Liver (tissue), 9 donors: ENCODE data around the gene TENT4A. TPM values are rescaled to one million over a fixed set of nuclear protein-coding genes. Genes with fewer than 3 reads are reported as not detected.

Experiments
- DNase-seq: peaks from one replicate; pipeline ENCODE4 v3.0.0-alpha.2; 2017; ENCODE audit warnings: low spot score
- H3K27ac ChIP-seq, 2 donors: one replicate each; pipeline ENCODE4 v1.7.0; 2013; ENCODE audit warnings: inconsistent platforms in 2 of 2, low read length in 2 of 2, control low read depth in 1 of 2, low read depth in 1 of 2, mild to moderate bottlenecking in 1 of 2
- H3K27me3 ChIP-seq, 4 donors: one replicate each; pipeline versions ENCODE4 v1.6.1 to v1.7.0; 2013; ENCODE audit warnings: low read length in 3 of 4, inconsistent platforms in 1 of 4, mild to moderate bottlenecking in 1 of 4, moderate library complexity in 1 of 4; ENCODE audit not compliant: control insufficient read depth in 4 of 4, insufficient read depth in 4 of 4
- H3K36me3 ChIP-seq, 4 donors: one replicate each; pipeline versions ENCODE4 v1.6.1 to v1.7.0; 2013; ENCODE audit warnings: low read length in 3 of 4, mild to moderate bottlenecking in 3 of 4, low read depth in 1 of 4, moderate library complexity in 1 of 4; ENCODE audit not compliant: control insufficient read depth in 4 of 4, insufficient read depth in 3 of 4
- H3K4me1 ChIP-seq, 4 donors: one replicate each; pipeline versions ENCODE4 v1.6.1 to v1.7.0; 2013; ENCODE audit warnings: low read length in 3 of 4, mild to moderate bottlenecking in 3 of 4, moderate library complexity in 1 of 4; ENCODE audit not compliant: control insufficient read depth in 4 of 4, insufficient read depth in 4 of 4
- H3K4me3 ChIP-seq, 3 donors: one replicate each; pipeline versions ENCODE4 v1.6.1 to v1.7.0; 2013; ENCODE audit warnings: low read length in 3 of 3, control low read depth in 1 of 3, low read depth in 1 of 3, mild to moderate bottlenecking in 1 of 3
- H3K9ac ChIP-seq, 2 donors: one replicate each; pipeline ENCODE4 v1.7.0; 2013; ENCODE audit warnings: low read length in 2 of 2, mild to moderate bottlenecking in 2 of 2, moderate library complexity in 2 of 2, control low read depth in 1 of 2, low read depth in 1 of 2
- H3K9me3 ChIP-seq, 4 donors: one replicate each; pipeline versions ENCODE4 v1.6.1 to v1.7.0; 2013; ENCODE audit warnings: low read length in 3 of 4; ENCODE audit not compliant: control insufficient read depth in 4 of 4
- EGR1 ChIP-seq, 2 donors: IDR thresholded peaks; 2 replicates each; pipeline ENCODE4 v1.6.1; 2016 to 2018; ENCODE audit warnings: antibody characterized with exemption in 2 of 2, low read depth in 2 of 2
- FOXA1 ChIP-seq: IDR thresholded peaks from 2 replicates; pipeline ENCODE4 v1.6.1; 2016; ENCODE audit warnings: antibody characterized with exemption
- FOXA2 ChIP-seq: IDR thresholded peaks from 2 replicates; pipeline ENCODE4 v1.6.1; 2016; ENCODE audit warnings: antibody characterized with exemption
- GABPA ChIP-seq, 2 donors: IDR thresholded peaks in 1 of 2; conservative IDR thresholded peaks in 1 of 2; 2 replicates each; pipeline ENCODE4 v1.6.1; 2016; ENCODE audit warnings: antibody characterized with exemption in 2 of 2, mild to moderate bottlenecking in 1 of 2, moderate library complexity in 1 of 2
- HNF4A ChIP-seq, 2 donors: conservative IDR thresholded peaks; 2 replicates each; pipeline ENCODE4 v1.6.1; 2016; ENCODE audit warnings: antibody characterized with exemption in 2 of 2, mild to moderate bottlenecking in 2 of 2
- HNF4G ChIP-seq: IDR thresholded peaks from 2 replicates; pipeline ENCODE4 v1.6.1; 2016; ENCODE audit warnings: antibody characterized with exemption
- NR2F2 ChIP-seq: IDR thresholded peaks from 2 replicates; pipeline ENCODE4 v1.6.1; 2016; ENCODE audit warnings: antibody characterized with exemption
- RAD21 ChIP-seq, 2 donors: IDR thresholded peaks; 2 replicates each; pipeline ENCODE4 v1.6.1; 2016; ENCODE audit warnings: antibody characterized with exemption in 2 of 2, mild to moderate bottlenecking in 2 of 2
- RXRA ChIP-seq, 2 donors: IDR thresholded peaks; 2 replicates each; pipeline ENCODE4 v1.6.1; 2017 to 2018; ENCODE audit warnings: antibody characterized with exemption in 2 of 2, mild to moderate bottlenecking in 1 of 2
- SP1 ChIP-seq: IDR thresholded peaks from 2 replicates; pipeline ENCODE4 v1.6.1; 2018; ENCODE audit warnings: antibody characterized with exemption, mild to moderate bottlenecking
- TAF1 ChIP-seq: conservative IDR thresholded peaks from 2 replicates; pipeline ENCODE4 v1.6.1; 2016; ENCODE audit warnings: antibody characterized with exemption, mild to moderate bottlenecking
- YY1 ChIP-seq: IDR thresholded peaks from 2 replicates; pipeline ENCODE4 v1.6.1; 2016; ENCODE audit warnings: antibody characterized with exemption, mild to moderate bottlenecking
- WGBS: extraction: QIAGEN DNeasy Blood & Tissue Kit; methylation state at CpG from one replicate; pipeline ENCODE4 v1.1.7; 2013; 5-methylcytosine and 5-hydroxymethylcytosine counted together
- polyA plus RNA-seq, 2 donors: library from polyadenylated mRNA; stranded (reverse) in 1 of 2; unstranded in 1 of 2; fragments of 200-250 nt in 1 of 2; fragments of >200 nt in 1 of 2; fragmentation: Nextera tagmentation in 1 of 2; extraction: Ambion mirVana in 1 of 2; gene quantifications; one replicate each; pipeline versions ENCODE4 v1.2.1 to v1.2.3, GENCODE V29; 2013 to 2015
- total RNA-seq, 2 donors: library from RNA; depleted of rRNA; stranded (reverse); fragments of >200 nt; gene quantifications; one replicate each; pipeline ENCODE4 v1.2.3, GENCODE V29; 2014
- TF ChIP-seq, protein P1 (sequence below): IDR thresholded peaks from 2 replicates; pipeline ENCODE4 v1.6.1; 2016; ENCODE audit warnings: antibody characterized with exemption
- TF ChIP-seq, protein P2 (sequence below): fragments of 150-350 bp; IDR thresholded peaks from 2 replicates; pipeline ENCODE4 v1.5.1; 2017; ENCODE audit warnings: improper control_type of control experiment, low read depth, low read length; ENCODE audit not compliant: missing input control
- TF ChIP-seq, protein P3 (sequence below): IDR thresholded peaks from 2 replicates; pipeline ENCODE4 v1.6.1; 2016; ENCODE audit warnings: antibody characterized with exemption
- TF ChIP-seq, protein P4 (sequence below): IDR thresholded peaks from 2 replicates; pipeline ENCODE4 v1.6.1; 2016; ENCODE audit warnings: antibody characterized with exemption
- donor health status: healthy.
- donor health status: healthy.
- donor health status: healthy.
- donor health status: healthy.
- donor health status: healthy.

Gene TENT4A
- total and polyA plus RNA-seq, 4 donors: 3.9 to 15.1 (median 8.1) TPM

DNA sequence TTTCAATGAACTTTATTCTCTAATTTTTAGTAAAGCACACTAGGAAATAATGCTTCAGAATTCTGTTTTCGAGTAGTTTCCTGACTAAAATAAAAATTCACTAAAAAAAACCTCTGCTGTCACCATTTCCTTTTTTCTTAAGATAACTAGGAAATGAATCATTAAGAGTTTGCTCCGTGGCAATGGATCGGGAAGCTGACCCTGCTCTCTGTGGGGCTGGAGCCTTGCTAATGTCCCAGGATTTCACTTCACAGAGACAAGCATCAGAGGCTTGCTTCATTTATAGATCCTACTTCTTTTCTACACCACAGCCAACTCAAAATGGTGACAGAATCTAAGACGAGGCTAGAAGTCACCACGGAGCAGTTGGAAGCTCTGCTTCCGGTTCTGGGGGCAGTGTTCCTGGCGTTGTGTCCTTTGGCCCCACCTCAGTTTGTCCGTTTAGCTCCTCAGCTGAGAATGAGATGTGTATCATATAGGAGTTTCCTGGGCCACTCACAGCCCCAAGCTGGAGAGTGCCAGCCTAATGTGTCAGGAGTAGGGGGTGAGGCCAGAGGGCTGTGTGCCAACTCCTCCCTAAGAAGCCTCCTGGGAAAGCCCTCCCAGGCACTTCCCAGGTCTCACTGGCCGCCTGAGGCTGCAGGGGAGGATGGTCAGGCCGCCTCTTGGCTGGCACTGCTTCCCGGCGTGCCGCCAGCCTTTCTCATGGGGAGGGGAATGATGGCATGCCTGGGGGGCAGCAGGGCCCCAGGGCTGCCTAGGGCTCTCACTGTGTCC is 19.6 kb downstream of the TENT4A start:
- Histone ChIP-seq H3K9ac (no peak overlapping the region), H3K27me3 (no peaks in the 10 kb centered on the region), H3K4me1 (peaks cover 30 to 83% (median 62%) of the 10 kb centered on the region in 4 donors), H3K4me3 (no peak overlapping the region), H3K9me3 (no peaks in the 10 kb centered on the region), H3K27ac (peak overlapping the region; percentile 47 to 48), H3K36me3 (no peaks in the 10 kb centered on the region)
- WGBS: 76% methylated on average over 13 of the region's 13 CpGs
- TF ChIP-seq RXRA (IDR thresholded peaks at IDR 0.05) (no peak), SP1 (no peak), NR2F2 (no peak), FOXA2 (no peak), YY1 (no peak), GABPA (IDR thresholded peaks at IDR 0.05 in 1 of 2, conservative IDR thresholded peaks at IDR 0.05 in 1 of 2) (no peak), EGR1 (IDR thresholded peaks at IDR 0.05; ENCODE audit: low read depth in 2 of 2) (no peak), RAD21 (IDR thresholded peaks at IDR 0.05) (no peak), TAF1 (no peak)
- TF ChIP-seq, protein P1, sequence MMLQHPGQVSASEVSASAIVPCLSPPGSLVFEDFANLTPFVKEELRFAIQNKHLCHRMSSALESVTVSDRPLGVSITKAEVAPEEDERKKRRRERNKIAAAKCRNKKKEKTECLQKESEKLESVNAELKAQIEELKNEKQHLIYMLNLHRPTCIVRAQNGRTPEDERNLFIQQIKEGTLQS: no peak
- TF ChIP-seq, protein P2, sequence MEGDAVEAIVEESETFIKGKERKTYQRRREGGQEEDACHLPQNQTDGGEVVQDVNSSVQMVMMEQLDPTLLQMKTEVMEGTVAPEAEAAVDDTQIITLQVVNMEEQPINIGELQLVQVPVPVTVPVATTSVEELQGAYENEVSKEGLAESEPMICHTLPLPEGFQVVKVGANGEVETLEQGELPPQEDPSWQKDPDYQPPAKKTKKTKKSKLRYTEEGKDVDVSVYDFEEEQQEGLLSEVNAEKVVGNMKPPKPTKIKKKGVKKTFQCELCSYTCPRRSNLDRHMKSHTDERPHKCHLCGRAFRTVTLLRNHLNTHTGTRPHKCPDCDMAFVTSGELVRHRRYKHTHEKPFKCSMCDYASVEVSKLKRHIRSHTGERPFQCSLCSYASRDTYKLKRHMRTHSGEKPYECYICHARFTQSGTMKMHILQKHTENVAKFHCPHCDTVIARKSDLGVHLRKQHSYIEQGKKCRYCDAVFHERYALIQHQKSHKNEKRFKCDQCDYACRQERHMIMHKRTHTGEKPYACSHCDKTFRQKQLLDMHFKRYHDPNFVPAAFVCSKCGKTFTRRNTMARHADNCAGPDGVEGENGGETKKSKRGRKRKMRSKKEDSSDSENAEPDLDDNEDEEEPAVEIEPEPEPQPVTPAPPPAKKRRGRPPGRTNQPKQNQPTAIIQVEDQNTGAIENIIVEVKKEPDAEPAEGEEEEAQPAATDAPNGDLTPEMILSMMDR: no peak
- TF ChIP-seq, protein P3, sequence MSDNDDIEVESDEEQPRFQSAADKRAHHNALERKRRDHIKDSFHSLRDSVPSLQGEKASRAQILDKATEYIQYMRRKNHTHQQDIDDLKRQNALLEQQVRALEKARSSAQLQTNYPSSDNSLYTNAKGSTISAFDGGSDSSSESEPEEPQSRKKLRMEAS: no peak
- no peak for DNase-seq

DNA sequence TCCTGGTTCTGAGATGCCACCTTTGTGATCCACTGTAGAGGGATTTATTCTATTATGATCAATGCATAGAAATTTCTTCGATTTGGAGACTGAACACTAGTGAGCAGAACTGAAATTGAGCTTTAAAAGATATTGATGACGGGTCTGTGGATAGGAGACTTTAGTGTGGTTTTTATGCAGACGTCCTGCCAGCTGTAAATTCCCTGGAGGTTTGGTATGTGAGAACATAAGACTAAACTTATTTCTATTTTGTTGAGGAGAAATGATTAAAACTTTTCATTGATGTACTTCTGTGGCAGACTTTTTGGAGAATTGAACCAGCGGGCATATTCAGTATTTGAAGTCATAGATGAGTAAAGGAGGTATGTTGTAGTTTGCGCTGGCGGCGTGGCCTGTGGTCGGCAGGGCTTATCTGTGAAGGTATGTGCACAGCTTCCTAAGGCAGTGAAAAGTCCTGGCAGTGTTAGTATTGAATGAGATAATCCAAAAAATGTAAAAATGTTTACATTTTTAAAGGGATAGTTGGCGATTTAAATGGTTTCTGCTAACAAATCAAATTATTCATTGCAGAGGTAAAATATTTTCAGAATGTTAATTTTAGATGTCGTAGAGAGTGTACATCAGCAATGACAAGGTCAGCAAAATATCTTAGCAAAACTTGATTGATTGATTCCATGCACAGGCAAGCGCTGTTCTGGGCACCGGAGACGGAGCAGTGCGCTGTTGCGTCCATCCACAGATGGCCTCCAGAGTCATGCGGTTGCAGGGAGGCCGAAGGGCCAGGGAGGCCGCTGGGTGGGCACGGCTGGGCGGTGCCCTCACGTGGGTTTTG is 20.4 kb downstream of the TENT4A start:
- no peak for TF ChIP-seq RXRA (IDR thresholded peaks at IDR 0.05)
- TF ChIP-seq, protein P4, sequence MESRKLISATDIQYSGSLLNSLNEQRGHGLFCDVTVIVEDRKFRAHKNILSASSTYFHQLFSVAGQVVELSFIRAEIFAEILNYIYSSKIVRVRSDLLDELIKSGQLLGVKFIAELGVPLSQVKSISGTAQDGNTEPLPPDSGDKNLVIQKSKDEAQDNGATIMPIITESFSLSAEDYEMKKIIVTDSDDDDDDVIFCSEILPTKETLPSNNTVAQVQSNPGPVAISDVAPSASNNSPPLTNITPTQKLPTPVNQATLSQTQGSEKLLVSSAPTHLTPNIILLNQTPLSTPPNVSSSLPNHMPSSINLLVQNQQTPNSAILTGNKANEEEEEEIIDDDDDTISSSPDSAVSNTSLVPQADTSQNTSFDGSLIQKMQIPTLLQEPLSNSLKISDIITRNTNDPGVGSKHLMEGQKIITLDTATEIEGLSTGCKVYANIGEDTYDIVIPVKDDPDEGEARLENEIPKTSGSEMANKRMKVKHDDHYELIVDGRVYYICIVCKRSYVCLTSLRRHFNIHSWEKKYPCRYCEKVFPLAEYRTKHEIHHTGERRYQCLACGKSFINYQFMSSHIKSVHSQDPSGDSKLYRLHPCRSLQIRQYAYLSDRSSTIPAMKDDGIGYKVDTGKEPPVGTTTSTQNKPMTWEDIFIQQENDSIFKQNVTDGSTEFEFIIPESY: no peak
- TF ChIP-seq FOXA1: no peak
- no peak for TF ChIP-seq HNF4G
- TF ChIP-seq SP1: no peak
- TF ChIP-seq, protein P1: no peak
- no peak for TF ChIP-seq YY1
- TF ChIP-seq HNF4A (conservative IDR thresholded peaks at IDR 0.05): no peak
- TF ChIP-seq RAD21 (IDR thresholded peaks at IDR 0.05): no peak
- no peak for TF ChIP-seq FOXA2
- 86% methylated on average over 21 of the region's 21 CpGs for WGBS
- Histone ChIP-seq H3K27ac (peak overlapping the region; percentile 47 to 48), H3K9ac (no peak overlapping the region), H3K36me3 (peaks cover 0 to 2% (median under 1%) of the 10 kb centered on the region in 4 donors), H3K27me3 (no peaks in the 10 kb centered on the region), H3K9me3 (no peaks in the 10 kb centered on the region), H3K4me1 (peaks cover 25 to 80% (median 62%) of the 10 kb centered on the region in 4 donors), H3K4me3 (no peak overlapping the region)
- no peak for DNase-seq
